Measurements from ENCODE around the gene OLFM1.

OLFM1 gene

GRCh38 chr9:135084262-135084661 lies 3.2 kb upstream of the OLFM1 start:
- no CpG with 5 or more reads among the region's 1 CpG for WGBS (ENCODE audit: insufficient coverage, insufficient read length)
- H3K4me1 ChIP-seq (ENCODE audit: control insufficient read depth, insufficient read depth, low read length), result peaks cover 6% of the 10 kb centered on the region
- no peak overlapping the region for H3K27ac ChIP-seq (ENCODE audit: low read length)
- DNase-seq (ENCODE audit: low read depth, low spot score), result no peak
- H3K27me3 ChIP-seq (ENCODE audit: control insufficient read depth, insufficient read depth, low read length), result peaks cover 5% of the 10 kb centered on the region; the same call in 1 of the 2 replicates
- H3K36me3 ChIP-seq (ENCODE audit: control insufficient read depth, insufficient read depth, low read length), result no peaks in the 10 kb centered on the region
- no peaks in the 10 kb centered on the region for H3K9me3 ChIP-seq (ENCODE audit: control insufficient read depth, insufficient read depth, low read length)
- H3K4me3 ChIP-seq (ENCODE audit: low read length), result no peak overlapping the region

DNA sequence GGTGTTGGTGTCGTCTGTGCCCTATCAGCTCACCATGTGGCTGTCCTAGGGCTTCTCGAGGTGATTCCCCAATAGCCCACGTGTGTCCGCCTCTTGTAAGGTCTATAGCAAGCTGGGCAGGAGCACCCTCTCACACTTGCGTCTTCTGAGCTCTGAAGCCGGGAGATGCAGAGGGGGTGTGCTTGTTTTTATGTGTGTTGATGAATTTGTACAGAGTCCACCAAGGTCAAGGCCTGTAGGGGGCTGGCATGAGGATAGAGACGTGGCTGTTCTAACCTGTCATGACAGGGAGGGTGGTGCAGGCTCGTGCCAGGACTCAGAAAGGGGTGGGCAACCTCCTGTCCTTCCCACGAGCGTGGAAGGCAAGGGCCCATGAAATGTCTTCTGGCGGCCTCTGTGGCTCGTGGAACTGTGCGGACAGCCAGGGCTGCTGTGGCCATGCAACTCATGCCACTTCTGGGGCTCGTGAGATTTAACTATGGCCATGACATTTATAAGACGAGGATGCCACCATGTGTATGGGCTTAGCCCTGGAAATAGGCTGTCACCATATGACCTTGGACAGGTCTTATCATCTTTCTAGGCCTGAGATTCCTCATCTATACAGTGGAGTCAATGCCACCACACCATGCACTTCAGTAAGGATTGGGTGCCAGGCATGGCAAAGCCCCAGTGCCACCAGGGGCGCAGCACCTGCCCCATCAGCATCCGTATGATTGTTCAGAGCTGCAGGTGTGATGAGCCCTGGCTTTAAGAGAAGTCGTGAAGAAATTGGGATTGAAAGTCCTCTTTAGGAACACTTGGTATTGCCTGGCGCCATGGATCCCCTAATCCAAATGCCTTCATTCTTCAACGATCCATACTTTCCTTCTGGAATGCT lies 2.3 kb upstream of the OLFM1 start:
- no CpG with 5 or more reads among the region's 20 CpGs for WGBS (ENCODE audit: insufficient coverage, insufficient read length)
- Histone ChIP-seq H3K9me3 (ENCODE audit: control insufficient read depth, insufficient read depth, low read length) (no peaks in the 10 kb centered on the region), H3K36me3 (ENCODE audit: control insufficient read depth, insufficient read depth, low read length) (no peaks in the 10 kb centered on the region), H3K27me3 (ENCODE audit: control insufficient read depth, insufficient read depth, low read length) (peaks cover 6% of the 10 kb centered on the region; the same call in 1 of the 2 replicates), H3K4me3 (ENCODE audit: low read length) (no peak overlapping the region), H3K4me1 (ENCODE audit: control insufficient read depth, insufficient read depth, low read length) (peaks cover 6% of the 10 kb centered on the region), H3K27ac (ENCODE audit: low read length) (no peak overlapping the region)
- DNase-seq (ENCODE audit: low read depth, low spot score), result no peak

- DNase-seq (ENCODE audit: low read depth, low spot score), result peak; percentile 77
- peaks cover 6% of the 10 kb centered on the region; the same call in 1 of the 2 replicates for H3K27me3 ChIP-seq (ENCODE audit: control insufficient read depth, insufficient read depth, low read length)
- peaks cover 6% of the 10 kb centered on the region for H3K4me1 ChIP-seq (ENCODE audit: control insufficient read depth, insufficient read depth, low read length)
- H3K4me3 ChIP-seq (ENCODE audit: low read length), result no peak overlapping the region
- no peak overlapping the region for H3K27ac ChIP-seq (ENCODE audit: low read length)
- no peaks in the 10 kb centered on the region for H3K36me3 ChIP-seq (ENCODE audit: control insufficient read depth, insufficient read depth, low read length)
- no CpG with 5 or more reads among the region's 30 CpGs for WGBS (ENCODE audit: insufficient coverage, insufficient read length)
- H3K9me3 ChIP-seq (ENCODE audit: control insufficient read depth, insufficient read depth, low read length), result no peaks in the 10 kb centered on the region
Observed at GRCh38 chr9:135085830-135086546, 1.5 kb upstream of the OLFM1 start.

DNA sequence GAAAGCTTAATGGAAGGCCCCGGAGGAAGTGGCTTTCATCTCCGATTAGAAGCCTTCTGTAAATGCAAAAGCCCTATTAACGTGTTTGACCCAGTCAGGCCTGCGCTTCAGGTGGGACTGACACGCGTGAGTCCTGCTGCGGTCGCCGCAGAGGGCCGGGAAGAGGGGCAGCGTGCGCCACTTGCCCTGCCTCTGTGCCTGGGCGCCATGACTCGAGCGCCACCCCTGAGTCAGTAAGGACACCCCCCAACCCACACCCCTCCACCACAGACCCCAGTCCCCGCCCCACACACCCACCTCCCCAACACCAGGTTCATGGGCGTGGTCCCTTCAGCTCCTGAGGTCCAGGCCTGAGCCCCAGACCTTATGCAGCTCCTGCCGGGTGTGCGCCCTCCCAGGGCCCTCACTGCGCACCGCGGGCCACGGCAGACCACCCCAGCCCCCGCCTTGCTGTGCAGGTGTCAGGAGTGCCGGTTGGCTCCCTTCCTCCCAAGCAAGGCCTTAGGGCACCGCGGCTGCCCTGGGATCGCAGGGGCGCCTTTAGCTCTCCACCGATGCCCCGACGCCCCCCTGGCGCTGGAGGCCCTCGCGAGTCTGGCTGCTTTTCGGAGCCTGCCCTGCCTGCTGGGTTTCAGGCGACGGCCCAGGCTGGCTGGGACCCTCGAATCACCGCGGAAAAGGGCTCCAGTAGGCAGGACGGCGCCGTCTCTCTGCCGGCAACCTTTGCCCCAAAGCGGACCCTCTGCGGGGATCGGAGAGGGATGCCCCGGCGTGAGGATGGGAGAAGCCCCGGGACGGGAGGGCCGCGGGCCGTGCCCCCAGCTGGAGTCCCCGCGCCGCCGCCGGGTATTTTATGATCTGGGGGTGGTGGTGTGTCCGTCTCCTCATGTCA lies 625 bp upstream of the OLFM1 start:
- no peak overlapping the region for H3K4me3 ChIP-seq (ENCODE audit: low read length)
- no peak for DNase-seq (ENCODE audit: low read depth, low spot score)
- no peaks in the 10 kb centered on the region for H3K9me3 ChIP-seq (ENCODE audit: control insufficient read depth, insufficient read depth, low read length)
- peaks cover 6% of the 10 kb centered on the region for H3K4me1 ChIP-seq (ENCODE audit: control insufficient read depth, insufficient read depth, low read length)
- H3K36me3 ChIP-seq (ENCODE audit: control insufficient read depth, insufficient read depth, low read length), result peaks cover 8% of the 10 kb centered on the region; the same call in 1 of the 2 replicates
- no peak overlapping the region for H3K27ac ChIP-seq (ENCODE audit: low read length)
- peaks cover 6% of the 10 kb centered on the region; the same call in 1 of the 2 replicates for H3K27me3 ChIP-seq (ENCODE audit: control insufficient read depth, insufficient read depth, low read length)
- no CpG with 5 or more reads among the region's 61 CpGs for WGBS (ENCODE audit: insufficient coverage, insufficient read length)

GRCh38 chr9:135087899-135088347 lies 455 bp downstream of the OLFM1 start:
- no peak for DNase-seq (ENCODE audit: low read depth, low spot score)
- H3K4me3 ChIP-seq (ENCODE audit: low read length), result peak overlapping the region; percentile 19; the same call in 1 of the 2 replicates
- WGBS (ENCODE audit: insufficient coverage, insufficient read length), result no CpG with 5 or more reads among the region's 57 CpGs
- H3K36me3 ChIP-seq (ENCODE audit: control insufficient read depth, insufficient read depth, low read length), result peaks cover 9% of the 10 kb centered on the region; the same call in 1 of the 2 replicates
- H3K27ac ChIP-seq (ENCODE audit: low read length), result no peak overlapping the region
- peaks cover 6% of the 10 kb centered on the region for H3K4me1 ChIP-seq (ENCODE audit: control insufficient read depth, insufficient read depth, low read length)
- no peaks in the 10 kb centered on the region for H3K9me3 ChIP-seq (ENCODE audit: control insufficient read depth, insufficient read depth, low read length)
- peaks cover 6% of the 10 kb centered on the region; the same call in 1 of the 2 replicates for H3K27me3 ChIP-seq (ENCODE audit: control insufficient read depth, insufficient read depth, low read length)

DNA sequence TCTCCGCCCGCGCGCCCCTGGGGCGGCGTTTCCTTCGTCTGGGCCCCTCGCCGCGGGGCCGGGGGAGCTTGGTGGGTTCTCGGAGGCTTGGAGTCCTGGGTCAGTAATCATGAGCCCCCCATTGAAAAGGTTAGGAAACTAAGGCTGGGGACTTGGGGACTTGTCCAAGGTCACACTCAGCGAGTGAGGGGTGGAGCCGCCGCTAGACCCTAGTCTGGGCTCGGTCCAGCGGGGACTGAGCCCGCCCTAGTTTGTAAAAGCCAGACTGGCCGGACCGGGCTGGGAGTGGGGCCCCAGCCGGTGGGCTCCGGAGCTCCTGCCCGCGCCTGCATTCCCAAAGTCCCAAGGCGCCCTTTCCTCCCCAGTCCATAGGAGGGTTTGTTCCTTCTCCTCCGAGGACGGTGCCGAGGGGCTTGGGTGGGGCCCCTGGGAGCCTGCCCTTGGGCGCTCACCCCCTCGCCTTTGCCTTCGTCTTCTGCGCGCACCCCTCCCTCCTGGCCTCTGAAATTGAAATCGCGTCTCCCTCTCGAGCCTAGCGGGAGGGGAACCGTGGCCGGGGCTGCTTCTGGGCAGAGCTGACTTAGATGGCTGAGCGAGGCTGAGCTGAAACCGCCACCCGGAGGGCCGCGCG lies 995 bp downstream of the OLFM1 start:
- Histone ChIP-seq H3K4me3 (ENCODE audit: low read length) (peak overlapping the region; percentile 19; the same call in 1 of the 2 replicates), H3K27me3 (ENCODE audit: control insufficient read depth, insufficient read depth, low read length) (peaks cover 6% of the 10 kb centered on the region; the same call in 1 of the 2 replicates), H3K9me3 (ENCODE audit: control insufficient read depth, insufficient read depth, low read length) (no peaks in the 10 kb centered on the region), H3K27ac (ENCODE audit: low read length) (no peak overlapping the region), H3K4me1 (ENCODE audit: control insufficient read depth, insufficient read depth, low read length) (peaks cover 6% of the 10 kb centered on the region), H3K36me3 (ENCODE audit: control insufficient read depth, insufficient read depth, low read length) (peaks cover 9% of the 10 kb centered on the region; the same call in 1 of the 2 replicates)
- no peak for DNase-seq (ENCODE audit: low read depth, low spot score)
- no CpG with 5 or more reads among the region's 45 CpGs for WGBS (ENCODE audit: insufficient coverage, insufficient read length)

DNA sequence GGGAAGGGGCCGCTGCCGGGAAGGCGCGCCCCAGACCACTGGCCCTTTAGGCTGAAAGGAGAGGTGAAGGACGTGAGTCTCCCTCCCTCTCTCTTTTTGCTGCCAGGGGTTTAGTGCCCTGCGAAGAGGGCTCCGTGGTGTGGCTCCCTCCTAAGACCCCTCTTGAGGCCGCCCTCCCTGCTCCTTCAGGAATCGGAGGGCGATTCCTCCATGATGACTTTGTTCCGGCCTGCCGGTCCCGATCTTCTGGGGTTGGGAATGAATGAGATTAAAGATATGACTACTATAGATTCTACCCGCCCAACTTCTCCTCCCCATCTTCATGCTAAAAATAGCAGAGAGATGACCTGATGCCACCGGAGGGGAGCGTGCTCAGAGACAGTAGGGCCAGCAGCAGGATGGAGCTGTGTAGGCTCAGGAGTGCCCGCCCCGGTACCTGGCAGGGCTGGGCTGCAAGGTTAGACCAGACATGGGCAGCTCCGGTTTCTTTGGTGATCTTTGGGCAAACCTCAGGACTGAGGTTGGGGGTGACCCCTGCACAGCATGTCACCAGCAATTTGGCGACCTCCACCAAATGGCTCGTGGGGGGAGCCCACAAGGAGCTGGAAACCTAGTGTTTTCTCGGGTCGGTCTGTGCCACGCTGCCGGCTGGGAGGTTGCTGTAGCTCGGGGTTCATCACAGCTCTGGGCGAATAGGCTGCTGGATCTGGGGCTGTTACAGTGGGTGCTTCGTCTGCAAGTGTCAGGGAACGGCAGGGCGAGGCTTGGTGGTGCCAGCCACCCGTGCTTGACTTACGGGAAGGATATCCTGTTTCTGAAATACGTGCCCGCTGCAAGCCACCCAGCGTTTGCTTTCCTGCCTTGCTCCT lies 1.7 kb downstream of the OLFM1 start:
- Histone ChIP-seq H3K4me3 (ENCODE audit: low read length) (peak overlapping the region; percentile 19; the same call in 1 of the 2 replicates), H3K36me3 (ENCODE audit: control insufficient read depth, insufficient read depth, low read length) (peaks cover 9% of the 10 kb centered on the region; the same call in 1 of the 2 replicates), H3K9me3 (ENCODE audit: control insufficient read depth, insufficient read depth, low read length) (no peaks in the 10 kb centered on the region), H3K27ac (ENCODE audit: low read length) (no peak overlapping the region), H3K4me1 (ENCODE audit: control insufficient read depth, insufficient read depth, low read length) (peaks cover 6% of the 10 kb centered on the region), H3K27me3 (ENCODE audit: control insufficient read depth, insufficient read depth, low read length) (peaks cover 6% of the 10 kb centered on the region; the same call in 1 of the 2 replicates)
- no CpG with 5 or more reads among the region's 35 CpGs for WGBS (ENCODE audit: insufficient coverage, insufficient read length)
- DNase-seq (ENCODE audit: low read depth, low spot score), result no peak

DNA sequence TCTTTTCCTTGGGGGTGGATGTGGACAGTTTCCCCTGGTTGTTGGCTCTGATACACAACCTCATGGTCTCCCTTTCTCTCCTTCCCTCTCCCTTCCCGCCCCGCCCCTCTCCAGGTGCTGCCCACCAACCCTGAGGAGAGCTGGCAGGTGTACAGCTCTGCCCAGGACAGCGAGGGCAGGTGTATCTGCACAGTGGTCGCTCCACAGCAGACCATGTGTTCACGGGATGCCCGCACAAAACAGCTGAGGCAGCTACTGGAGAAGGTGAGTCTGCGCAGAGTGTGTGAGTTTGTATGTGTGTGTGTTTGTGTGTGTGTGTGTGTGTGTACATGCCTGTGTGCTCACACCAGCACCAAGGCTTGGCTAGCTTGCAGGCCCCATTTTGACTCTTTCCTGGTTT lies 2.6 kb downstream of the OLFM1 start:
- Histone ChIP-seq H3K4me1 (ENCODE audit: control insufficient read depth, insufficient read depth, low read length) (peaks cover 6% of the 10 kb centered on the region), H3K27ac (ENCODE audit: low read length) (no peak overlapping the region), H3K36me3 (ENCODE audit: control insufficient read depth, insufficient read depth, low read length) (peaks cover 9% of the 10 kb centered on the region; the same call in 1 of the 2 replicates), H3K27me3 (ENCODE audit: control insufficient read depth, insufficient read depth, low read length) (peaks cover 6% of the 10 kb centered on the region; the same call in 1 of the 2 replicates), H3K9me3 (ENCODE audit: control insufficient read depth, insufficient read depth, low read length) (no peaks in the 10 kb centered on the region), H3K4me3 (ENCODE audit: low read length) (no peak overlapping the region)
- DNase-seq (ENCODE audit: low read depth, low spot score), result no peak
- WGBS (ENCODE audit: insufficient coverage, insufficient read length), result no CpG with 5 or more reads among the region's 7 CpGs

GRCh38 chr9:135090547-135090946 lies 3.1 kb downstream of the OLFM1 start:
- Histone ChIP-seq H3K27ac (ENCODE audit: low read length) (no peak overlapping the region), H3K4me3 (ENCODE audit: low read length) (no peak overlapping the region), H3K9me3 (ENCODE audit: control insufficient read depth, insufficient read depth, low read length) (no peaks in the 10 kb centered on the region), H3K4me1 (ENCODE audit: control insufficient read depth, insufficient read depth, low read length) (peaks cover 6% of the 10 kb centered on the region), H3K27me3 (ENCODE audit: control insufficient read depth, insufficient read depth, low read length) (peaks cover 6% of the 10 kb centered on the region; the same call in 1 of the 2 replicates), H3K36me3 (ENCODE audit: control insufficient read depth, insufficient read depth, low read length) (peaks cover 9% of the 10 kb centered on the region; the same call in 1 of the 2 replicates)
- WGBS (ENCODE audit: insufficient coverage, insufficient read length), result no CpG with 5 or more reads among the region's 5 CpGs
- no peak for DNase-seq (ENCODE audit: low read depth, low spot score)
